SU-DHL-6 (cell line): Measurements from ENCODE around the gene SNX8.

Experiments
- H2AFZ ChIP-seq: fragments of 200-600 bp; sonication (generic); 2 replicates; pipeline ENCODE4 v1.6.1; 2014; ENCODE audit warnings: low read depth, mild to moderate bottlenecking, moderate library complexity, mixed read lengths, antibody characterized with exemption, low read length; ENCODE audit not compliant: severe bottlenecking
- H3F3A ChIP-seq: fragments of 200-600 bp; shearing (Covaris generic); 2 replicates; pipeline ENCODE4 v1.6.0; 2016; ENCODE audit warnings: antibody characterized with exemption, mild to moderate bottlenecking; ENCODE audit not compliant: insufficient read depth
- H3K27ac ChIP-seq: fragments of 200-600 bp; sonication (generic); 2 replicates; pipeline ENCODE4 v1.5.1; 2016; ENCODE audit warnings: low read depth, mild to moderate bottlenecking, low read length, moderate library complexity, mixed read lengths
- H3K27me3 ChIP-seq: fragments of 200-600 bp; sonication (generic), shearing (Covaris generic); 2 replicates; pipeline ENCODE4 v1.6.0; 2014; ENCODE audit warnings: mild to moderate bottlenecking, low read length
- H3K36me3 ChIP-seq: fragments of 200-600 bp; sonication (generic); 2 replicates; pipeline ENCODE4 v1.6.1; 2014; ENCODE audit warnings: mild to moderate bottlenecking, low read length, mixed read lengths
- H3K4me2 ChIP-seq: fragments of 300-600, 200-600 bp; shearing (Covaris generic), sonication (generic); 2 replicates; pipeline ENCODE4 v1.6.0; 2014; ENCODE audit warnings: low read length, low read depth, mild to moderate bottlenecking; ENCODE audit not compliant: poor library complexity, severe bottlenecking
- H3K4me3 ChIP-seq: fragments of 200-600 bp; sonication (generic); 2 replicates; pipeline ENCODE4 v1.5.1; 2014; ENCODE audit warnings: antibody characterized with exemption, low read length, mild to moderate bottlenecking, mixed read lengths; ENCODE audit not compliant: insufficient read depth, poor library complexity, severe bottlenecking
- H3K79me2 ChIP-seq: fragments of 200-600 bp; sonication (generic); 2 replicates; pipeline ENCODE4 v1.6.1; 2014; ENCODE audit warnings: mild to moderate bottlenecking, low read length, moderate library complexity; ENCODE audit not compliant: insufficient read depth
- H3K9ac ChIP-seq: fragments of 200-600 bp; sonication (generic); 2 replicates; pipeline ENCODE4 v1.7.0; 2014; ENCODE audit warnings: mild to moderate bottlenecking, low read length
- H3K9me2 ChIP-seq: fragments of 200-600 bp; sonication (generic); replicated peaks from 2 replicates; pipeline ENCODE4 v1.6.1; 2014; ENCODE audit warnings: low read length; ENCODE audit not compliant: insufficient read depth
- H3K9me3 ChIP-seq: fragments of 200-600 bp; sonication (generic); 2 replicates; pipeline ENCODE4 v1.6.1; 2014; ENCODE audit warnings: low read length, mixed read lengths; ENCODE audit not compliant: insufficient read depth
- H4K20me1 ChIP-seq: fragments of 200-600 bp; sonication (generic); 2 replicates; pipeline ENCODE4 v1.6.1; 2014; ENCODE audit warnings: low read depth, mild to moderate bottlenecking, antibody characterized with exemption, low read length, moderate library complexity, mixed read lengths
- EZH2phosphoT487 ChIP-seq: fragments of 200-600 bp; sonication (generic), shearing (Covaris generic); conservative IDR thresholded peaks from 2 replicates; pipeline ENCODE4 v1.6.1; 2018; ENCODE audit warnings: mild to moderate bottlenecking, antibody characterized with exemption, low read length, moderate library complexity, mixed read lengths
- TF ChIP-seq, protein P1 (sequence below): fragments of 200-600 bp; sonication (generic); IDR thresholded peaks from one replicate; pipeline ENCODE4 v1.5.1; 2017; ENCODE audit warnings: antibody characterized with exemption, mild to moderate bottlenecking, low read length, moderate library complexity; ENCODE audit not compliant: insufficient read depth, poor library complexity, severe bottlenecking

SNX8 gene

GRCh38 chr7:2249744-2250323 lies 64.4 kb downstream of the SNX8 start:
- no peak overlapping the region for H3K9ac ChIP-seq
- no peaks in the 10 kb centered on the region for H4K20me1 ChIP-seq
- no peaks in the 10 kb centered on the region for H3K36me3 ChIP-seq
- H3K9me3 ChIP-seq, result no peaks in the 10 kb centered on the region
- H3K9me2 ChIP-seq, result no peaks in the 10 kb centered on the region
- no peaks in the 10 kb centered on the region for H3K79me2 ChIP-seq
- H3K4me3 ChIP-seq, result no peak overlapping the region
- no peak overlapping the region for H3K27ac ChIP-seq
- H3K27me3 ChIP-seq, result no peaks in the 10 kb centered on the region
- no peak overlapping the region for H3K4me2 ChIP-seq
- TF ChIP-seq, protein P1, sequence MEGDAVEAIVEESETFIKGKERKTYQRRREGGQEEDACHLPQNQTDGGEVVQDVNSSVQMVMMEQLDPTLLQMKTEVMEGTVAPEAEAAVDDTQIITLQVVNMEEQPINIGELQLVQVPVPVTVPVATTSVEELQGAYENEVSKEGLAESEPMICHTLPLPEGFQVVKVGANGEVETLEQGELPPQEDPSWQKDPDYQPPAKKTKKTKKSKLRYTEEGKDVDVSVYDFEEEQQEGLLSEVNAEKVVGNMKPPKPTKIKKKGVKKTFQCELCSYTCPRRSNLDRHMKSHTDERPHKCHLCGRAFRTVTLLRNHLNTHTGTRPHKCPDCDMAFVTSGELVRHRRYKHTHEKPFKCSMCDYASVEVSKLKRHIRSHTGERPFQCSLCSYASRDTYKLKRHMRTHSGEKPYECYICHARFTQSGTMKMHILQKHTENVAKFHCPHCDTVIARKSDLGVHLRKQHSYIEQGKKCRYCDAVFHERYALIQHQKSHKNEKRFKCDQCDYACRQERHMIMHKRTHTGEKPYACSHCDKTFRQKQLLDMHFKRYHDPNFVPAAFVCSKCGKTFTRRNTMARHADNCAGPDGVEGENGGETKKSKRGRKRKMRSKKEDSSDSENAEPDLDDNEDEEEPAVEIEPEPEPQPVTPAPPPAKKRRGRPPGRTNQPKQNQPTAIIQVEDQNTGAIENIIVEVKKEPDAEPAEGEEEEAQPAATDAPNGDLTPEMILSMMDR, result no peak
- no peak for TF ChIP-seq EZH2phosphoT487
- H3F3A ChIP-seq, result no peaks in the 10 kb centered on the region
- H2AFZ ChIP-seq, result no peak overlapping the region

DNA sequence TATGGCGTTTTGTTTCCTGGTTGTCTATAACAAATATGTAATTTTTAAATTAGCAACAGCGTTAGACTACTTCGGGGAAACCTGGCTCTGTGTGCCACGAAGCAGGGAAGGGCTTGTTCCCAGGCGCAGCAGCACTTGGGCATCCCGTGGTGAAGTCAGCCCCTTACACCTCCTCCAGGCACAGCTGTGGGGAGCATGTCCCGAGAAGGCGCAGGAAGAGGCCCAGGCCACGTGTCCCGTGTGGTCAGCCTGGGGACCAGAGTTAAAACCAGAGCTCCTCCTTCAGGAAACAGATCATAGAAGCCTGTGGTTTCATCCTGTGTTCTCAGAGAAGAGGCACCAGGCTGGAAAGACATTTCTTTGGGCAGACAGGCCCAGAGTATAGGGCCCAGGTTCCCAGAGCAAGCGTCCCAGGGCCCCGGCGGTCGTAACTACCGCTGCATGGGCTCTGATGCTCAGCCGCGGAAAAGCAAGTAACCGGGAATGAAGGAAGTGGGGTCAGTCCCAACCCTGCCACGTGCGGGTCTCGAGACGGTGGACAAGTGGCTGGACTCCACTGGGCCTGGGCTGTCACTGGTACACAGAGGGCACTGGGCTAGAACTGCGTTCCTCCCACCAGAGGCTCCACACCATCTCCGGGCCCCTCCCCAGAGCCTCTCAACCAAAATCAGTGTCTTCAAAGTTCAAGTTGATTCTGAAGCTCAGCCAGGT lies 65.1 kb downstream of the SNX8 start:
- no peaks in the 10 kb centered on the region for H3K79me2 ChIP-seq
- H3K27ac ChIP-seq, result no peak overlapping the region
- no peak overlapping the region for H2AFZ ChIP-seq
- no peak overlapping the region for H3K4me3 ChIP-seq
- TF ChIP-seq EZH2phosphoT487, result no peak
- TF ChIP-seq, protein P1, result no peak
- no peaks in the 10 kb centered on the region for H3K36me3 ChIP-seq
- no peak overlapping the region for H3K4me2 ChIP-seq
- no peaks in the 10 kb centered on the region for H3K9me3 ChIP-seq
- no peak overlapping the region for H3K9ac ChIP-seq
- H4K20me1 ChIP-seq, result no peaks in the 10 kb centered on the region
- H3K9me2 ChIP-seq, result no peaks in the 10 kb centered on the region
- H3K27me3 ChIP-seq, result no peaks in the 10 kb centered on the region
- H3F3A ChIP-seq, result no peaks in the 10 kb centered on the region

- H3K27me3 ChIP-seq, result no peaks in the 10 kb centered on the region
- H3K9me3 ChIP-seq, result no peaks in the 10 kb centered on the region
- no peaks in the 10 kb centered on the region for H4K20me1 ChIP-seq
- H3K4me3 ChIP-seq, result no peak overlapping the region
- no peaks in the 10 kb centered on the region for H3K9me2 ChIP-seq
- no peak overlapping the region for H2AFZ ChIP-seq
- no peak overlapping the region for H3K27ac ChIP-seq
- no peaks in the 10 kb centered on the region for H3F3A ChIP-seq
- no peak for TF ChIP-seq EZH2phosphoT487
- TF ChIP-seq, protein P1, result peak; percentile 94
- no peak overlapping the region for H3K9ac ChIP-seq
- no peaks in the 10 kb centered on the region for H3K36me3 ChIP-seq
- H3K79me2 ChIP-seq, result peaks cover 16% of the 10 kb centered on the region
- no peak overlapping the region for H3K4me2 ChIP-seq
These were observed 66.9 kb downstream of the SNX8 start for GRCh38 chr7:2247141-2247995.
